OCI-LY7 (cell line): ENCODE results near the gene ARHGEF19. TPM values are rescaled to one million over a fixed set of nuclear protein-coding genes. Genes with fewer than 3 reads are reported as not detected.

ENCODE experiments used
- BruUV-seq: library from RNA; stranded (reverse); fragments of 400-500 nt; replicated peaks from 2 replicates; lab custom pipeline; 2021; lab: Mats Ljungman, UMichigan
- CTCF ChIA-PET: fragments of 300-600 bp; sonication (Branson Sonifier 250); formaldehyde crosslinking; loops from one replicate; lab custom pipeline; 2022; ENCODE audit warnings: antibody characterized with exemption; ENCODE audit not compliant: unreplicated experiment; lab: Charles Lee
- POLR2A ChIA-PET: fragments of 300-600 bp; sonication (Branson Sonifier 250); formaldehyde crosslinking; loops from one replicate; lab custom pipeline; 2022; ENCODE audit warnings: antibody characterized with exemption; lab: Charles Lee
- DNase-seq: peaks from one replicate; pipeline ENCODE4 v3.0.0-alpha.2; 2015; ENCODE audit warnings: low spot score
- H2AFZ ChIP-seq: fragments of 200-600 bp; sonication (generic), shearing (Covaris generic); 2 replicates; pipeline ENCODE4 v1.6.1; 2014; ENCODE audit warnings: mild to moderate bottlenecking, antibody characterized with exemption, low read length, moderate library complexity
- H3K27ac ChIP-seq: fragments of 200-600 bp; sonication (generic); 2 replicates; pipeline ENCODE4 v1.5.1; 2014; ENCODE audit warnings: mixed run types, low read depth, mild to moderate bottlenecking, moderate library complexity, low read length, inconsistent platforms; ENCODE audit not compliant: poor library complexity, severe bottlenecking
- H3K36me3 ChIP-seq: fragments of 200-600 bp; sonication (generic); 2 replicates; pipeline ENCODE4 v1.6.1; 2014; ENCODE audit warnings: mild to moderate bottlenecking, antibody characterized with exemption, low read length, moderate library complexity, mixed read lengths; ENCODE audit not compliant: insufficient read depth
- H3K4me1 ChIP-seq: fragments of 200-600 bp; sonication (generic); 2 replicates; pipeline ENCODE4 v1.5.1; 2014; ENCODE audit warnings: mild to moderate bottlenecking, low read length; ENCODE audit not compliant: insufficient read depth, poor library complexity, severe bottlenecking
- H3K4me2 ChIP-seq: fragments of 200-600 bp; sonication (generic); 2 replicates; pipeline ENCODE4 v1.6.1; 2014; ENCODE audit warnings: mild to moderate bottlenecking, low read length
- H3K4me3 ChIP-seq: fragments of 200-600 bp; sonication (generic); 2 replicates; pipeline ENCODE4 v1.5.1; 2014; ENCODE audit warnings: mild to moderate bottlenecking, low read depth, low read length; ENCODE audit not compliant: poor library complexity, severe bottlenecking
- H3K79me2 ChIP-seq: fragments of 200-600 bp; sonication (generic); 2 replicates; pipeline ENCODE4 v1.6.1; 2016; ENCODE audit warnings: low read depth, mild to moderate bottlenecking, low read length, moderate library complexity, mixed read lengths; ENCODE audit not compliant: insufficient read depth
- H3K9me2 ChIP-seq: fragments of 200-600 bp; sonication (generic); 2 replicates; pipeline ENCODE4 v1.6.1; 2016; ENCODE audit warnings: mild to moderate bottlenecking, low read length, mixed read lengths; ENCODE audit not compliant: insufficient read depth
- H3K9me3 ChIP-seq: fragments of 200-600 bp; sonication (generic); 2 replicates; pipeline ENCODE4 v1.6.1; 2014; ENCODE audit warnings: mild to moderate bottlenecking, mixed run types, low read length, mixed read lengths
- H4K20me1 ChIP-seq: fragments of 200-600 bp; sonication (generic); 2 replicates; pipeline ENCODE4 v1.6.1; 2014; ENCODE audit warnings: mild to moderate bottlenecking, antibody characterized with exemption, low read length, moderate library complexity, mixed read lengths; ENCODE audit not compliant: insufficient read depth
- CTCF ChIP-seq: fragments of 200-600 bp; sonication (generic); conservative IDR thresholded peaks from 2 replicates; pipeline ENCODE4 v1.5.1; 2014; ENCODE audit warnings: mild to moderate bottlenecking, antibody characterized with exemption, low read length, moderate library complexity, mixed read lengths
- EZH2phosphoT487 ChIP-seq: fragments of 200-600 bp; sonication (generic); IDR thresholded peaks from 2 replicates; pipeline ENCODE4 v1.6.1; 2018; ENCODE audit warnings: low read depth, borderline replicate concordance, mild to moderate bottlenecking, mixed run types, antibody characterized with exemption, low read length, moderate library complexity, mixed read lengths
- intact Hi-C: fragments of 100-400 bp; cut with micrococcal nuclease; formaldehyde crosslinking; loops from one replicate; pipeline ENCODE4 v1.10.0; 2022; ENCODE audit not compliant: unreplicated experiment
- total RNA-seq, 2 experiments: library from RNA; depleted of rRNA in 1 of 2; stranded (reverse); fragments of >200 nt in 1 of 2; shearing (Covaris generic) in 1 of 2; gene quantifications; 2 replicates each; pipeline ENCODE4 v1.2.3, GENCODE V29; 2014 to 2022

The ARHGEF19 gene
- total RNA-seq, 2 experiments from 2014 or later: 2.7 to 6.2 TPM

- Histone ChIP-seq H3K79me2 (no peaks in the 10 kb centered on the region), H3K27ac (no peak overlapping the region), H4K20me1 (no peaks in the 10 kb centered on the region), H3K4me1 (no peaks in the 10 kb centered on the region), H3K36me3 (no peaks in the 10 kb centered on the region), H3K4me3 (no peak overlapping the region), H3K9me2 (no peaks in the 10 kb centered on the region), H3K9me3 (no peaks in the 10 kb centered on the region), H2AFZ (no peak overlapping the region), H3K4me2 (no peak overlapping the region)
- CTCF ChIA-PET: no interaction called here
- TF ChIP-seq CTCF: no peak
- no peak for TF ChIP-seq EZH2phosphoT487
- POLR2A ChIA-PET: no interaction called here
- DNase-seq: no peak
- intact Hi-C loops: no loop called here
- BruUV-seq: no TSS peak
Measured at GRCh38 chr1:16175610-16176553, 36.6 kb downstream of the ARHGEF19 start.

GRCh38 chr1:16174886-16175598 lies 37.4 kb downstream of the ARHGEF19 start:
- DNase-seq: no peak
- H3K4me2 ChIP-seq: no peak overlapping the region
- CTCF ChIA-PET: no interaction called here
- POLR2A ChIA-PET: interaction anchor here (0.6 kb wide), 1 partner anchor 253 kb away, joined by 3 read pairs; no protein-coding TSS in a partner anchor
- H4K20me1 ChIP-seq: no peaks in the 10 kb centered on the region
- no peak overlapping the region for H3K27ac ChIP-seq
- no peak overlapping the region for H3K4me3 ChIP-seq
- no TSS peak for BruUV-seq
- no peaks in the 10 kb centered on the region for H3K9me3 ChIP-seq
- no peak overlapping the region for H2AFZ ChIP-seq
- no peaks in the 10 kb centered on the region for H3K79me2 ChIP-seq
- no peaks in the 10 kb centered on the region for H3K9me2 ChIP-seq
- no peaks in the 10 kb centered on the region for H3K4me1 ChIP-seq
- TF ChIP-seq EZH2phosphoT487 (no peak), CTCF (no peak)
- no peaks in the 10 kb centered on the region for H3K36me3 ChIP-seq
- intact Hi-C loops: no loop called here
